B cell (primary cell): ENCODE measurements around the gene BRAF.

ENCODE experiments used
- CTCF ChIP-seq: fragments of 200-600 bp; IDR thresholded peaks from one replicate; pipeline ENCODE4 v1.8.0; 2022; ENCODE audit warnings: antibody characterized with exemption, mild to moderate bottlenecking
- EZH2 ChIP-seq: IDR thresholded peaks from 2 replicates; pipeline ENCODE4 v1.6.1; 2012; ENCODE audit warnings: borderline replicate concordance, low read depth, mild to moderate bottlenecking, moderate library complexity, low read length; ENCODE audit not compliant: insufficient read depth, poor library complexity, severe bottlenecking

- TF ChIP-seq CTCF (no peak), EZH2 (no peak)
Measured at GRCh38 chr7:140881507-140882228, 43.1 kb downstream of the BRAF start.
